Measurements from ENCODE around the gene AHDC1. TPM values are rescaled to one million over a fixed set of nuclear protein-coding genes. Genes with fewer than 3 reads are reported as not detected.

Gene AHDC1
- total and polyA plus RNA-seq, 2 of the 13 experiments (the other 11 are each of a cell fraction or from before 2014, with no cell fraction given), result 1.0 to 2.7 TPM

DNA sequence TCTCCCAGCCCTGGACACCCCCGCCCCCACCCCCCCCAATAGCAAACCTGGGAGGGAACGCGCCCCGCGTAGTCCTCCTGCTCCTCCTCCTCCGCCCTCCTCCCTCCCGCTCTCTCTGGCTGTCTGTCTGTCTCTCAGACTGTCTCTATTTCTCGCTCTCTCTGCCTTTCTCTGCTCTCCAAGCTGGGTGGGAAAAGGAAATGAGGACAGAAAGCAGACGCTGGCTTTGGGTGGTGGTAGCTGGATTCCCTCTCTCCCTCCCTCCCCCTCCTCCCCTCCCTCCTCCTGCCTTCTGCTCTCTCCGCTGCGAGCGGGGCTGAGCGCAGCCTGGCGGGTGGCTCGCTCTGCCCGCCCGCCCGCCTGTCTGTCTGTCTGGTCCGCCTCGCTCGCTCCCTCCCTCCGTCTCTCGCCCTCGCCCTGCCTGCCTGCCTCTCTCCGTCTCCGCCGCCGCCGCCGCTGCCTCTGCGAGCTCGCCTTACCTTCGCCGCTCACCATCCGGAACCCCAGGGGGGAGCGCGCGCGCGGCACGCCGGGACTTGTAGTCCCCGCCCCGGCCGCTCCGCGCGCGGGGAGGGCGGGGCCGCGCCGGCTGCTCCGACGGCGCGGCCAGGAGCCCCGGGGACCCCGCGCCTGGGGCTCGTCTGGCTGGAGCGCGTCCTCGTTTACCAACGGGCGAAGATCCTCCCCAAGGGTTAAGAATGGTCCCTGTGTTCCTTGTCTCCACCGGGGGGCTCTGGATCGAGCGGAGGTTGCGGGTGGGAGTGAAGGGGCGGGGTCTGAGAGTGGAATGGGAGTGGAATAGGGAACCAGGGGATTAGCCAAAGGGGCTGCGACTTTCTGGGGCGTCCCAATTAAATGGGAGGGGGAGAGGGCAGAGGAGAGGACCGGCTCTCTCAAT is at the start of gene AHDC1 (continued):
- TF ChIP-seq, protein P1, sequence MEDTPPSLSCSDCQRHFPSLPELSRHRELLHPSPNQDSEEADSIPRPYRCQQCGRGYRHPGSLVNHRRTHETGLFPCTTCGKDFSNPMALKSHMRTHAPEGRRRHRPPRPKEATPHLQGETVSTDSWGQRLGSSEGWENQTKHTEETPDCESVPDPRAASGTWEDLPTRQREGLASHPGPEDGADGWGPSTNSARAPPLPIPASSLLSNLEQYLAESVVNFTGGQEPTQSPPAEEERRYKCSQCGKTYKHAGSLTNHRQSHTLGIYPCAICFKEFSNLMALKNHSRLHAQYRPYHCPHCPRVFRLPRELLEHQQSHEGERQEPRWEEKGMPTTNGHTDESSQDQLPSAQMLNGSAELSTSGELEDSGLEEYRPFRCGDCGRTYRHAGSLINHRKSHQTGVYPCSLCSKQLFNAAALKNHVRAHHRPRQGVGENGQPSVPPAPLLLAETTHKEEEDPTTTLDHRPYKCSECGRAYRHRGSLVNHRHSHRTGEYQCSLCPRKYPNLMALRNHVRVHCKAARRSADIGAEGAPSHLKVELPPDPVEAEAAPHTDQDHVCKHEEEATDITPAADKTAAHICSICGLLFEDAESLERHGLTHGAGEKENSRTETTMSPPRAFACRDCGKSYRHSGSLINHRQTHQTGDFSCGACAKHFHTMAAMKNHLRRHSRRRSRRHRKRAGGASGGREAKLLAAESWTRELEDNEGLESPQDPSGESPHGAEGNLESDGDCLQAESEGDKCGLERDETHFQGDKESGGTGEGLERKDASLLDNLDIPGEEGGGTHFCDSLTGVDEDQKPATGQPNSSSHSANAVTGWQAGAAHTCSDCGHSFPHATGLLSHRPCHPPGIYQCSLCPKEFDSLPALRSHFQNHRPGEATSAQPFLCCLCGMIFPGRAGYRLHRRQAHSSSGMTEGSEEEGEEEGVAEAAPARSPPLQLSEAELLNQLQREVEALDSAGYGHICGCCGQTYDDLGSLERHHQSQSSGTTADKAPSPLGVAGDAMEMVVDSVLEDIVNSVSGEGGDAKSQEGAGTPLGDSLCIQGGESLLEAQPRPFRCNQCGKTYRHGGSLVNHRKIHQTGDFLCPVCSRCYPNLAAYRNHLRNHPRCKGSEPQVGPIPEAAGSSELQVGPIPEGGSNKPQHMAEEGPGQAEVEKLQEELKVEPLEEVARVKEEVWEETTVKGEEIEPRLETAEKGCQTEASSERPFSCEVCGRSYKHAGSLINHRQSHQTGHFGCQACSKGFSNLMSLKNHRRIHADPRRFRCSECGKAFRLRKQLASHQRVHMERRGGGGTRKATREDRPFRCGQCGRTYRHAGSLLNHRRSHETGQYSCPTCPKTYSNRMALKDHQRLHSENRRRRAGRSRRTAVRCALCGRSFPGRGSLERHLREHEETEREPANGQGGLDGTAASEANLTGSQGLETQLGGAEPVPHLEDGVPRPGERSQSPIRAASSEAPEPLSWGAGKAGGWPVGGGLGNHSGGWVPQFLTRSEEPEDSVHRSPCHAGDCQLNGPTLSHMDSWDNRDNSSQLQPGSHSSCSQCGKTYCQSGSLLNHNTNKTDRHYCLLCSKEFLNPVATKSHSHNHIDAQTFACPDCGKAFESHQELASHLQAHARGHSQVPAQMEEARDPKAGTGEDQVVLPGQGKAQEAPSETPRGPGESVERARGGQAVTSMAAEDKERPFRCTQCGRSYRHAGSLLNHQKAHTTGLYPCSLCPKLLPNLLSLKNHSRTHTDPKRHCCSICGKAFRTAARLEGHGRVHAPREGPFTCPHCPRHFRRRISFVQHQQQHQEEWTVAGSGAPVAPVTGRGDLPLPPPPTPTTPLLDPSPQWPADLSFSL (CRISPR knock-in tag; IDR thresholded peaks at IDR 0.05), result no peak
- TF ChIP-seq, protein P2, sequence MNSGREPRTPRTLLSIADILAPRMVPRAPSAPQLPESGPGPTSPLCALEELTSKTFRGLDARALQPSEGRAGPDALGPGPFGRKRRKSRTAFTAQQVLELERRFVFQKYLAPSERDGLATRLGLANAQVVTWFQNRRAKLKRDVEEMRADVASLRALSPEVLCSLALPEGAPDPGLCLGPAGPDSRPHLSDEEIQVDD (CRISPR knock-in tag; IDR thresholded peaks at IDR 0.05; ENCODE audit: borderline replicate concordance), result no peak
- TF ChIP-seq RARA (CRISPR knock-in tag; IDR thresholded peaks at IDR 0.05), result no peak
- no peak for TF ChIP-seq NCOA5 (CRISPR knock-in tag; IDR thresholded peaks at IDR 0.05)
- no peak for TF ChIP-seq ZNF296 (CRISPR knock-in tag; conservative IDR thresholded peaks at IDR 0.05)
- TF ChIP-seq, protein P3, sequence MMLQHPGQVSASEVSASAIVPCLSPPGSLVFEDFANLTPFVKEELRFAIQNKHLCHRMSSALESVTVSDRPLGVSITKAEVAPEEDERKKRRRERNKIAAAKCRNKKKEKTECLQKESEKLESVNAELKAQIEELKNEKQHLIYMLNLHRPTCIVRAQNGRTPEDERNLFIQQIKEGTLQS (CRISPR knock-in tag; IDR thresholded peaks at IDR 0.05), result no peak
- TF ChIP-seq ARNT (IDR thresholded peaks at IDR 0.05), result no peak
- TF ChIP-seq RBFOX2 (IDR thresholded peaks at IDR 0.05; ENCODE audit: low read depth, low read length), result peak; percentile 72
- TF ChIP-seq AGO1 (IDR thresholded peaks at IDR 0.05; ENCODE audit: low read depth, low read length, poor library complexity, severe bottlenecking), result no peak
- no peak; the same call in 1 of the 2 replicates for TF ChIP-seq ZSCAN9 (CRISPR knock-in tag; IDR thresholded peaks at IDR 0.05; ENCODE audit: borderline replicate concordance)
- TF ChIP-seq ZSCAN12 (CRISPR knock-in tag; IDR thresholded peaks at IDR 0.05), result no peak
- peak; percentile 73 for TF ChIP-seq POLR2AphosphoS5 (IDR thresholded peaks at IDR 0.05; ENCODE audit: low read depth, low read length)
- peak; percentile 34; the same call in 1 of the 2 replicates for TF ChIP-seq STAG1 (CRISPR knock-in tag; IDR thresholded peaks at IDR 0.05)
- TF ChIP-seq, protein P4, sequence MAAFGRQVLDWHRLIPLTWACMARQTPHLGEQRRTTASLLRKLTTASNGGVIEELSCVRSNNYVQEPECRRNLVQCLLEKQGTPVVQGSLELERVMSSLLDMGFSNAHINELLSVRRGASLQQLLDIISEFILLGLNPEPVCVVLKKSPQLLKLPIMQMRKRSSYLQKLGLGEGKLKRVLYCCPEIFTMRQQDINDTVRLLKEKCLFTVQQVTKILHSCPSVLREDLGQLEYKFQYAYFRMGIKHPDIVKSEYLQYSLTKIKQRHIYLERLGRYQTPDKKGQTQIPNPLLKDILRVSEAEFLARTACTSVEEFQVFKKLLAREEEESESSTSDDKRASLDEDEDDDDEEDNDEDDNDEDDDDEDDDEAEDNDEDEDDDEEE (CRISPR knock-in tag; IDR thresholded peaks at IDR 0.05), result no peak
- TF ChIP-seq, protein P5, sequence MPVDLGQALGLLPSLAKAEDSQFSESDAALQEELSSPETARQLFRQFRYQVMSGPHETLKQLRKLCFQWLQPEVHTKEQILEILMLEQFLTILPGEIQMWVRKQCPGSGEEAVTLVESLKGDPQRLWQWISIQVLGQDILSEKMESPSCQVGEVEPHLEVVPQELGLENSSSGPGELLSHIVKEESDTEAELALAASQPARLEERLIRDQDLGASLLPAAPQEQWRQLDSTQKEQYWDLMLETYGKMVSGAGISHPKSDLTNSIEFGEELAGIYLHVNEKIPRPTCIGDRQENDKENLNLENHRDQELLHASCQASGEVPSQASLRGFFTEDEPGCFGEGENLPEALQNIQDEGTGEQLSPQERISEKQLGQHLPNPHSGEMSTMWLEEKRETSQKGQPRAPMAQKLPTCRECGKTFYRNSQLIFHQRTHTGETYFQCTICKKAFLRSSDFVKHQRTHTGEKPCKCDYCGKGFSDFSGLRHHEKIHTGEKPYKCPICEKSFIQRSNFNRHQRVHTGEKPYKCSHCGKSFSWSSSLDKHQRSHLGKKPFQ (CRISPR knock-in tag; IDR thresholded peaks at IDR 0.05; ENCODE audit: insufficient replicate concordance), result no peak
- TF ChIP-seq XBP1 (CRISPR knock-in tag; IDR thresholded peaks at IDR 0.05), result no peak
- no peak for TF ChIP-seq GPN1 (CRISPR knock-in tag; IDR thresholded peaks at IDR 0.05; ENCODE audit: borderline replicate concordance)

Data from HepG2 (cell line).